Adipose tissue (tissue), 3 donors: ENCODE measurements around the gene TSPAN14. TPM values are rescaled to one million over a fixed set of nuclear protein-coding genes. Genes with fewer than 3 reads are reported as not detected.
"Not testable (repeated sequence)": the region's sequence is repeated elsewhere in the genome, so short reads cannot be mapped to it uniquely, and the experiment has no call there.

ENCODE experiments used
- H3K27ac ChIP-seq: one replicate; pipeline ENCODE4 v1.5.1; 2013; ENCODE audit warnings: low read depth, low read length
- WGBS, 3 donors: extraction: QIAGEN DNeasy Blood & Tissue Kit; methylation state at CpG; one replicate each; pipeline ENCODE4 v1.1.7; 2013; 5-methylcytosine and 5-hydroxymethylcytosine counted together
- polyA plus RNA-seq, 3 donors: library from polyadenylated mRNA; stranded (reverse); fragments of 200-250 nt; gene quantifications; one replicate each; pipeline ENCODE4 v1.2.3, GENCODE V29; 2013
- donor health status: healthy with polysubstance abuse.
- donor health status: Bipolar disorder and iron deficiency.
- donor health status: healthy.

Gene TSPAN14
- polyA plus RNA-seq, 3 donors, result 29.5 to 82.7 (median 36.2) TPM

DNA sequence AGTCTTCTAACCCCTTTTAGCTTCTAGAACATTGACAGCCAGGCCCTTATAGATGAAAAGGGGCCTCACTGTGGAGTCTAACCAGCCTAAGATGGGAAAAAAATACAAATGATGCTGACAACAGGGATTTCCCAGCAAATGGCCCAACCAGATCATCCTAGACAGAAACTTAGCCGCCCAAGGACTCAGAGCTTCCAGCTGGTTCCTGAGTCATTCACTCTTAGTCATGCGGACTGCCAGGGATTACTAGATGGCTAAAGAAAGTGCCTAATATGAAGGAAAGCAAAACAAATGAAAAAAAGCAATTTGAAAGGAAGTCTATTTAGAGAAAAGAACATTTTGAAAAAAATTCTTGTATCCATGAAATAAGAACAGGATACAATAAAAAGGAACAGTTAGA lies 23.7 kb downstream of the TSPAN14 start:
- WGBS, 3 donors, result 62 to 89% (median 65%) methylated on average over 2 of the region's 2 CpGs
- H3K27ac ChIP-seq, result no peak overlapping the region

DNA sequence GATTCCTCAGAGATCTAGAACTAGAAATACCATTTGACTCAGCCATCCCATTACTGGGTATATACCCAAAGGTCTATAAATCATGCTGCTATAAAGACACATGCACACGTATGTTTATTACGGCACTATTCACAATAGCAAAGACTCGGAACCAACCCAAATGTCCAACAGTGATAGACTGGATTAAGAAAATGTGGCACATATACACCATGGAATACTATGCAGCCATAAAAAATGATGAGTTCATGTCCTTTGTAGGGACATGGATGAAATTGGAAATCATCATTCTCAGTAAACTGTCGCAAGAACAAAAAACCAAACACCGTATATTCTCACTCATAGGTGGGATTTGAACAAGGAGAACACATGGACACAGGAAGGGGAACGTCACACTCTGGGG lies 26.3 kb downstream of the TSPAN14 start:
- WGBS, 3 donors, result 91 to 96% (median 92%) methylated on average over 6 of the region's 6 CpGs
- not testable (repeated sequence) for H3K27ac ChIP-seq

DNA sequence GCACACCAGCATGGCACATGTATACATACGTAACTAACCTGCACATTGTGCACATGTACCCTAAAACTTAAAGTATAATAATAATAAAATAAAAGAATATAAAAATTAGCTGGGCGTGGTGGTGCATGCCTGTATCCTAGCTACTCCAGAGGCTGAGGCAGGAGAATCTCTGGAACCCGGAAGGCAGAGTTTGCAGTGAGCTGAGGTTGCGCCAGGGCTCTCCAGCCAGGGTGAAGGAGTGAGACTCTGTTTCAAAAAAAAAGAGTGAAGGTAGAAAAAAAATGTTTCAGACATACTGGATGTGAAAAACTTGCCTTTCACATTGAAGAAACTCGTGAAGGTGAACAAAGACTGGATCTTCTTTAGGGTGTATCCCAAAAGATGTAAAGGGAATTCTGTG lies 26.7 kb downstream of the TSPAN14 start:
- 89 to 93% (median 92%) methylated on average over 5 of the region's 5 CpGs for WGBS, 3 donors

DNA sequence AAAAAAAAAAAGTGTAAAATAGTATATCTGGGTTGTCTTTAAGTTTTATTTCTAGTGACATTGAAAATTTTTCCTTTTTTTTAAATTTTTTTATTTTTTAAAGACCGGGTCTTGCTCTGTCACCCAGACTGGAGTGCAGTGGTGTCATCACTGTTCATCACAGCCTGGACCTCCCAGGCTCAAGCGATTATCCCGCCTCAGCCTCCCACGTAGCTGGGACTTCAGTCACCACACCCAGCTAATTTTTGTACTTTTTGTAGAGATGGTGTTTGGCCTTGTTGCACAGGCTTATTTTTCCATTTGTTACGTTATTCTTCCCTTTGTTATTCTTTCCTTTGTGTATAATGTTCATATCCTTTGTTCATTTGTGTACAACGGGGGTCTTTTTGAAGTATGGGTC lies 30.1 kb downstream of the TSPAN14 start:
- 55 to 79% (median 60%) methylated on average over 6 of the region's 6 CpGs for WGBS, 3 donors
- no peak overlapping the region for H3K27ac ChIP-seq

More for the DNA sequence above, 26.7 kb downstream of the TSPAN14 start:
- no peak overlapping the region for H3K27ac ChIP-seq

DNA sequence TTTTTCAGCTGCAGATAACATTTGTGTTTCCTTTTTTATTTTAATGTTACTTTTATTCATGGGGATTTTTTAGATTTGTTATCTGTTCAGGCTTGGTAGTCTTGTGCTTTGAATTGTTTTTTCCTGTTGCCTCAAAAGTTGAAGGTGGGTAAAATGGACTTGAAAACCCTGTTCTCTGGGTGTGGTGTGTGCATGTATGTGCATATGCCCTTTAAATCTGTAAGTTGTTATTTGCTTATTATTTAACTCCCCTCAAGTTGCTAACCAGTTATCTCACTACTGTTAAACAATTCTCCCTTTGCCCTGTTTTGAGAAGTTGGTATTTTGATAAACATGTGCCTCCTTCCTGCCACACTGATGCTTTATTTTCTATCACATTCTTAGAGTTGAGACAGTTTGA lies 30.6 kb downstream of the TSPAN14 start:
- H3K27ac ChIP-seq, result no peak overlapping the region

DNA sequence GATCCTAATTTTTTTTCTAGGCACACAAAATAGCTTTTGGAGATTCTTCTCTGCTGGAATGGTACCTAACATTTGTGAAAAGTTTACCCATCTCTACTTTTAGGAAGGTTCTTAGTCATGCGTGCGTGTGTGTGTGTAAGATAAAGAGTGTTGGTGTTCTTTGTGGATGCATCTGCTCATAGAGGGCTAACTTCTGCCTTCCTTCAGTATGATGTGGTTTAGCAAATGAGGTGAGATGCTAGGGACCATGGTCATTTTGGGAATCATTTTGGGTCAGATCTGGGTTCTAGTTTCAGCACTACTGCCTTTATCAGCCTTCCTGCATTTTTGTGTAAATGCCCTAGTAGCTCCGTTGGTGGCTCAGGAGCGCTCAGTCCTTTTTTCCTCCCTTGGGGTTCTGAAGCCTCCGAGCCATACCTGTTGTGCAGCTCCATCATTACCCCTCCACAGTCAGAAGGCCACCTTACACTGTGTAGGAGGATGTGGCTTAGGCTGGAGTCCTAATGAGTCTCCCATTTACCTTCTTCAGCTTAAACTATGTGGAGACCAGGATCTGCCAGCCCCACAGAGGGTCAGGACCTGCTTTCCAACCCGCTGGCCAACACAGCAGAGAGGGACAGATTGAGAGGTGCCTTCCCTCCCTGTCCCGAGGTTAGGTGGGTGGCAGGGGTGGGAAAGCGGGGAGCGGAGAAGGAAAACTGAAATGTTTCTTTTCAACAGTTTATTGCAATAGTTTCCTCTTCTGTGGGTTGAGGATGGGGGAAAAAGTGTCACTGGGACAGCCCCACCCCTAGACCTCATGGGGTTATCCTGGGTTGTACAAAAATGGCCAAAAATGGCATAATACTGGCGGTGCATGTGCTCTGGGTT lies 31.2 kb downstream of the TSPAN14 start:
- 57 to 84% (median 65%) methylated on average over 10 of the region's 10 CpGs for WGBS, 3 donors
- H3K27ac ChIP-seq, result no peak overlapping the region

DNA sequence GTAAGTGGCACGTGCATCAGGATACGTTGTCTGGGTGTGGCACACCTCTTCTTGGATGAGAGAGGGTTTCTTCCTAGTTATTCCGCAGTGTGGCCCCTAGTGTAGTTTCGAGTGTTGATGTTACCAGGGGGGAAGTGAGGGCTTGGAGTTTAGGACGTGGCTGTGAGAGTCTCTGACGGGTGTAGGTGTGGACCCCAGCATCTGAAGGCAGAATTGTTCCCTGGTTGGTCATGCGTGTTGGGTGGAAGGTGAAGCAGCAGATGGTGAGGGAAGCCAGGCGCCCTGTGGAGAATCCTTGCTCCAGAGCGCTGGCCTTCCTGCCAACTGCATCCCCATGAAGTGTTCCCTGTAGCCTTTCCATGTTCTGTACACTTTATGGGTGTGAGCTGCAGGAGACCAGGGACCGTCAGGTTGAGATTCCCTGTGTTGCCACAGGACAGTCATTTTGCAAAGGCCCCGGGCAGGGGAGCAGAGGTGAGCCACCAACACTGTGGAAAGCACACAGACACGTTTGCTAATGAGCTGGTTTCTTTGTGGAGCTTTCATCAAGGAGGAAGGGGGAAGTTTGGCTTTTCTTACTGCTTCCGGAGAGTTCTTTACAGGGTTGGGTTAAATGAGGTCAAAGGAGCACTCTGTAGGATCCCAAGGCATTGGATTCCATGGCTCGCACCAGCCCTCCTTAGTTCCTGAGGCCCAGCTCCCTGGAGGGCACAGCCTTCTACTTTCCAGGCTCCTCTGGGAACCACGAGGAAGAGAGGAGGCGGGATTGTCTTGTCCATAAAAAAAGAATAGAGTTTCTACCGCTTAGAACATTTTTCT lies 32.0 kb downstream of the TSPAN14 start:
- no peak overlapping the region for H3K27ac ChIP-seq
- WGBS, 3 donors, result 39 to 72% (median 42%) methylated on average over 17 of the region's 17 CpGs

DNA sequence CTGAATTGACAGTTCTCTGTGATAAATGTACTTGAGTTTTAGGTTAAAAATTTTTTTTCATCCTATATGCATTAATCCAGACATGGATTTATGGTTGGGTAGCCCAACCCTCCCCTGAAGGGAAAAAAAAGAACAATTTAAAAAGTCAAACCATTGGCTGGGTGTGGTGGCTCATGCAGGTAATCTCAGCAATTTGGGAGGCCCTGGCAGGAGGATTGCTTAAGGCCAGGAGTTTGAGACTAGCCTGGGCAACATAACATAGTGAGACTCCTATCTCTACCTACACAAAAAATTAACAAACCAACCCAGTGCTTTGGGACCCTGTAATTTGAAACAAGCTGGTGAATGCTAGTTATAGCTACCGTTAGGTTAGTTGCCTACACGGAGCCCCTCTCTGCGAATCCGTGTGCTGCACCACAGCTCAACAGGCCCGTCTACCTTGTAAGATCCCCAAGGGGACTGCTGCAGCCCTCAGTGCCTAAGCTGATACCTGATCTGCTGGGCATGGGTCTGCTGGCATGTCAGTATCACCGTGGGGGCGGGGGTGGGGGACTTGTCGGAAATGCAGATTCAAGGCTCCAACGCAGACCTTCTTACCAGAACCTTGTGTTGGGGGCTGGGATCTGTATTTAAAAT lies 32.8 kb downstream of the TSPAN14 start:
- H3K27ac ChIP-seq, result no peak overlapping the region
- WGBS, 3 donors, result 69 to 80% (median 75%) methylated on average over 9 of the region's 9 CpGs

DNA sequence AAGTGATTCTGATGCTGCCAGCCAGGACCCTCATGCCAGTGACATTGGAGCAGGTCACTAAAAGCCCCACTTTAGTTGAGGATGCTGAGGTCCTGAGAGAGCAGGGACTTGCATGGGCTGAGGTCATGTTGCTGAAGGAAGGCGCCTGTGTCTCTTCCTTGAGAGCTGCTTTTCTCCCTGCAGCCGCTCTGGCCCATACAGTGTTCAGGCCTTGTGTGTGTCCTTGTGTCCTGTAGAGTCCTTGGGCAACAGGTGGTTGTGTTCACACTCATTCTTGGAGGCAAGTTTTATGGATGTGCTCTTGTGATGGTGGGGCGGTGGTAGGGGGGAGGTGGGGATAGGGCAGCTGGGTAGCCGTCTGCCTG lies 33.3 kb downstream of the TSPAN14 start:
- H3K27ac ChIP-seq, result no peak overlapping the region
- 38 to 71% (median 68%) methylated on average over 4 of the region's 4 CpGs for WGBS, 3 donors

DNA sequence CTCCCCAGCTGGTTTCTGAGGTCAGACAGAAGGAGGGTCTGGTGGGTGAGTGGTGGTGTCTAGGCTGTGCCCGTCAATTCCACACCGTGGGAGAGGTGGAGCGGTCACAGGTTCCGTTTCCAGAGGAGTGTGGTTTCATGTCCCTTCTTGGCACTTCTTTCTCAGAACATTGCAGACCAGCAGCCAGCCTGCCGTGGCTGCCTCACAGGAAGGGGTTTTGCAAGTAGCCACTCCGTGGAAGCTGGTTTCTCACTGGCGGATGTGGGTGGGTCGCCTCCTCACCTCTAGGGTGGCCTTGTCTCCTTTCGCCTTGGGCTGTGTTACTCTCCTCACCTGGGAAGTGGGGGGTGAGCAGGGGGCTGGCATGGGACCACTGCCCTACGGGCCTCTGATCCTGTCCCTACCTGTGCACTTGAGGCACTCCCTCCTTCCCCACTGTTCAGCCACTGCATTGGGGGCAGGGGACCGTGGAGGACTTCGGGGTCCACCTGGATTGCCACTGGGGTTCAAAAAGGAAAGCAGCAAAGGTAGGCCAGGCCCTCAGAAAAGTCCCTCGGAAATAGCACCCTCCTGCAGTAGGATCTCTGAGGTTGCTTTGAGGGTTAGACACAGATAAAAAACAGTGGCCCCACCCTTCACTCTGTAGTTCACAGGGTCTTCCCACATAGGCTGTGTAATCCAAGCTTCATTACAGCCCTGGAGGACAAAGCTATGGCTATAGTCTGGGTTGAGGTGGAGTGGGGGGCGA lies 33.9 kb downstream of the TSPAN14 start:
- H3K27ac ChIP-seq, result no peak overlapping the region

DNA sequence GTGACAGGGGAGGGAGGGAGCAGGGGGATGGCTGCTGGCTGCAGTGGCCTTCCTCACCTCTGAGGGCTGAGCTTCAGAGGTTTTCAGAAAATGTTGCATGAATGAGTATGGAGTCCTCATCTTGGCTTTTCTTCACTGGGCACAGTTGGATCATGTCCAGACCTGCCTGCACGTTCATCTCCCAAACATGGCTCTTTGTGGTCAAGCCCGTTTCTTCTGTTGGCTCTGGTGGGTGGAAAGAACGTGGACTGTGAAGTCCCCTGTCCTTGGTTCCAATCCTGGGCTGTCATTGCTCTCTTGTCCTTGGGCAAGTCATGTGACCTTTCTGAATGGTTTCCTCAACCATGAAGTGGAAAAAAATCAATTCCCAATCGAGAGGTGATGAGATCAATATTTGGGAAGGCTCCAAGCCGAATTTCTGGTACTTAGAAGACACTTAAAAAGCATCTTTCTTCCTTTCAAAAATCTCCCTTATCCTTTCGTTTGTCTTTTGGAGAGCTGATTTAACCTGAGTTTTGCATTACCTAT lies 34.5 kb downstream of the TSPAN14 start:
- H3K27ac ChIP-seq, result no peak overlapping the region
- 40 to 63% (median 62%) methylated on average over 6 of the region's 6 CpGs for WGBS, 3 donors

More for the DNA sequence above, 33.9 kb downstream of the TSPAN14 start:
- WGBS, 3 donors, result 47 to 58% (median 51%) methylated on average over 14 of the region's 14 CpGs

DNA sequence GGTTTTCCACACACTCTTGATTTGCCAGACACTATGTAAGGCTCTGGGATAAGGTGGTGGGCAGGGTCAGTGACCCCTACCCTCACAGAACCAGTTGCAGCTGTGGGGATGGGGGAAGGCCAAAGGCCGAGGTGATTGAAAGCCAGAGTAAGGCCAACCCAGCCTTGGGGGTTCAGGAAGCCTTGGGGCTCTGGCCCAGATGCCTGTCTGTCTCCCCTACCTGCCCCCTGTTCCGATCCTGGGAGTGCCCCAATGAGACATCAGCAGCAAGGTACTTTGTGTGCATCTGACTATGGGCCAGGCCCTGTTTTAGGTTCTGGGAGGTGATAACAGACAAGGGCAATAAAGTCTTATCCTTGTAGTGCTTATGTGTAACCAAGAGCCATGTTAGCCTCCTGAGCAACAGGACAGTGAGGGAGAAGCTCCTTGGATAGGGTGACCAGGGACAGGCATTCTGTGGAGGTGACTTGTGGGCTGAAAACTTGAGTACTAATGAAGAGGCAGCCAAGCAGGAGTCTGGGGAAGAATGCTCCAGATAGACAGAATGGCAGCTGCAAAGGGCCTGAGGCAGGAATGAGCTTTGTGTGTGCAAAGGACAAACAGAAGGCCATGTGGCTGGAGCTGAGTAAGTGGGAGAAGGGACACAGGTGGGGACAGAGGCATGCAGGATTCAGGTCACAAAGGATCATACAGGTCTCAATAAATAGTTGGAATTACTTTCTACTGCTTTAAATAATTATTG lies 35.4 kb downstream of the TSPAN14 start:
- 97 to 100% (median 100%) methylated on average over 2 of the region's 2 CpGs for WGBS, 3 donors
- no peak overlapping the region for H3K27ac ChIP-seq

DNA sequence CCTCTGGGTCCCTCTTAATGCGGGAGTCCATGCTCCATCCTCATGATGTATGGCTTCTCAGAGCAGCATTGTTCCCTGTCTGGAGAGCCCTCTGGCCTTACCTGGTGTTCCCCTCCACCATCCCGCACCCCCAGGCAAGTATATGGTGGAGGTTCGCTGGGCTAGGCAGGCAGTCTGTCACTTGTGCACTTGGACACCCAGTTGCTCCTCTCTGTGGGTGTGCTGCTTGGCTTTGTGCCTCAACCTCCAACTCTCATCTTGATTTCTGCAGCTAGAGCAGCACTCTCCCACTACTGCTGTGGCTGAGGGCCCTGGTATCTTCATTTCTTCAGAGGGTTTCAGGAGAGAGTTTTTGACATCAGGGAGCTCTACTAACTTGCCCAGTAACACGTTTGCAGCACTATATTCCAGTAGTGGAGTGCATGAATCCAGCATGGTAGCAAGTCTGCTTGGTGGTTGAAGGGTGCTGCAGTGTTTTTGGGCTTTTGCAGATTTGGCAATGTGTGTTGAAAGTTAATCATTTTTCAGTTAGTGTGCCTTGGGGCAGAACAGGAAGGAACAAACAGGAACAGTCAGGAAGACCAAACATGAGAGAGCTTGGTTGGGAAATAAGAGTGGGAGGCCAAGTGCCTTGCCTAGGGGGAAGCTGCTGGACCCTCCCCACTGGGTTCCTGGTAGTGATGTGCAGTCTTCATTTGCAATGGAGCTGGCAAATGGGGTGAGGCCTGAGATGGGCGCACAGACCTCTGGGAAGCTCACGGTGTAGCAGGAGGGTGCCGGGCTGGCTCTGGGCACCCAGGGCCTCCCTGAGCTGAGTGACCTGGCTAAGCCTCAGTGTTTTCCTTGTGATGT lies 37.4 kb downstream of the TSPAN14 start:
- WGBS, 3 donors, result 66 to 84% (median 71%) methylated on average over 7 of the region's 7 CpGs

DNA sequence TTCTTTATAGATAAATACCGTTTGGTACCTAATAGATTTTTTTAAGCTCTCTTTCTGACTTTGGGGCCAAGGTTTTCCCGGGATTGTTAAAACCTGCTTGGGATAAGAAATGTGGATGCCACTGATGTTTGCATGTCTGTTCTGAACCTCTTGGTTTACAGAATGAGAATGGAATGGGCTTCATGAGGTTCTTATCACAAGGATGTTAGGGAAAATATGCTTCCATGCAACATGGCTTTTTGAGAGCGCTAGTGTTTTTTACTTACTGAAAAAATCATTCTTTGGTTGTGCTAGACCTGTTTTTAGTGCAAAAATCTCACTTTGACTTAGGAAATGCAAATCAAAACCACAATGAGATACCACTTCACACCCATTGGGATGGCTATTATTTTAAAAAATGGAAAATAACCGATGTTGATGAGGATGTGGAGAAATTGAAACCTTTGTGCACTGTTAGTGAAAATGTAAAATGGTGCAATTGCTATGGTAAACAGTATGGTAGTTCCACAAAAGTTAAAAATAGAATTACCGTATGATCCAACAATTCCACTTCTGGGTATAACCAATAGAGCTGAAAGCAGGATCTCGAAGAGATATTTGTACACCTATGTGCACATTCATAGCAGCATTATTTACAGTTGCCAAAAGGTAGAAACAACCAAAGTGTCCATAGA lies 38.9 kb downstream of the TSPAN14 start:
- WGBS, 3 donors, result 68 to 75% (median 71%) methylated on average over 6 of the region's 6 CpGs
- H3K27ac ChIP-seq, result no peak overlapping the region

More for the DNA sequence above, 37.4 kb downstream of the TSPAN14 start:
- no peak overlapping the region for H3K27ac ChIP-seq

DNA sequence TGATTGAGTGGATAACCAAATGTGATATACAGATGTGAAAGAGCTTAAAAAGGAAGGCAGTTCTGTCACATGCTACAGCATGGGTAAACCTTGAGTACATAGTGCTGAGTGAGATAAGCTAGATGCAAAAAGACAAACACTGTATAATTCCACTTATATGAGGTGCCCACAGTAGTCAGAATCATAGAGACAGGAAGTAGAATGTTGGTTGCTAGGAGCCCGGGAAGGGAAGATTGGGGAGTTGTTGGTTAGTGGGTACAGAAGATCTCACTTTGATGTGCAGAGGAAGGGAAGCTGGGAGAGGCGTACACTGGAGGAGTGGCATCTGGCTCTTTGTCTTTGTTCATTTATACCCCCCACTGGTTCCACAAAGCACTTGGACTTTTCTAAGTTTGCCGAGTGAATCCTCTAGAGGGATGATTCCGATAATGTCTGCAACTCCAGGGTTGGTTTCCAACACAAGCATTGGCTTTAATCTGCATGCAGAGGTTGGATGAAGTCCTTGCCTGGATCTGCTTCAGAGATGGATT lies 39.5 kb downstream of the TSPAN14 start:
- H3K27ac ChIP-seq, result no peak overlapping the region

DNA sequence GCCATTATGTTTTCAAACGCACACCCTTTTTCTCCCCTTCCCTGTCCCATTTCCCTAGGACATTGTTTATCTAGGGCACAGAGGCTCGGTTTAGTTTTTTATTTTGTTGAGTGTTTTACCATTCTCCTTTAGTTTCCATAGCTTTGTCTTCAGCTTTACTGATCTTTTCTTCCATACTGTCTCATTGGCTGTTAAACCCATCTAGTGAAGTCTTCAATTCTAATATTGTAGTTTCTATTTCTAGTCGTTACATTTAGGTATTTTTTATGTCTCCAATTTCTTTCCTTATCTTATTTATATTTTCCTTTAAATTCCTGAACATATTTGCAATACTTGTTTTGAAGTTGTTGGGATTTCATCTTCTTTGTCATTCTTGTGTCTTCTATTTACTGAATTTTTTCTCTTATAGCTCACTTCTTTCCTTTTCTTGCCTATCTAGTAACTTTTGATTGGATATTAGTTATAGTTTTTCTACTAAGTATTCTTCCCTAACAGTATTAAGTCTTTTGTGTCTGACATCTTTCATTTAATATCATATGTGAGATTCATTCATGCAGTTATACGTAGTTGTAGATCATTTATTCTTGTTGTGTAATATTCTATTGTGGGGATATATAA lies 42.6 kb downstream of the TSPAN14 start:
- no peak overlapping the region for H3K27ac ChIP-seq
- 76 to 94% (median 91%) methylated on average over 4 of the region's 4 CpGs for WGBS, 3 donors

More for the DNA sequence above, 39.5 kb downstream of the TSPAN14 start:
- WGBS, 3 donors, result 9 to 39% (median 9%) methylated on average over 4 of the region's 4 CpGs
